GM12891 (cell line): ENCODE measurements around the gene MAIP1.
A peak's percentile ranks its signal among the peaks of the same experiment; 100 is the strongest.

ENCODE experiments used
- DNase-seq: peaks from one replicate; pipeline ENCODE4 v3.0.0; 2011; ENCODE audit warnings: low spot score; ENCODE audit not compliant: insufficient read length
- FAIRE-seq: peaks from 2 replicates; lab custom pipeline; 2011; peaks lifted over from hg19 to GRCh38; lab: Jason Lieb, UNC
- PAX5 ChIP-seq: IDR thresholded peaks from 2 replicates; pipeline ENCODE4 v1.6.1; 2011; ENCODE audit warnings: low read length, moderate library complexity, mild to moderate bottlenecking; ENCODE audit not compliant: insufficient read depth, severe bottlenecking
- POLR2A ChIP-seq: IDR thresholded peaks from 2 replicates; pipeline ENCODE4 v1.6.1; 2011; ENCODE audit warnings: low read depth, low read length, control low read depth
- POLR2AphosphoS5 ChIP-seq: IDR thresholded peaks from 2 replicates; pipeline ENCODE4 v1.6.1; 2011; ENCODE audit warnings: low read depth, low read length, control low read depth
- POU2F2 ChIP-seq: IDR thresholded peaks from 2 replicates; pipeline ENCODE4 v1.6.1; 2011; ENCODE audit warnings: low read depth, mild to moderate bottlenecking, control low read depth, low read length, moderate library complexity
- SPI1 ChIP-seq: IDR thresholded peaks from 2 replicates; pipeline ENCODE4 v1.6.1; 2011; ENCODE audit warnings: low read depth, low read length, control low read depth
- TAF1 ChIP-seq: IDR thresholded peaks from 2 replicates; pipeline ENCODE4 v1.6.1; 2011; ENCODE audit warnings: low read depth, low read length, control low read depth

Gene MAIP1

GRCh38 chr2:199984755-199985154 lies 29.4 kb downstream of the MAIP1 start:
- TF ChIP-seq POLR2AphosphoS5 (no peak), POU2F2 (no peak), PAX5 (no peak), TAF1 (no peak), POLR2A (no peak), SPI1 (no peak)
- DNase-seq (no peak), FAIRE-seq (no peak)

GRCh38 chr2:199985625-199986207 lies 30.3 kb downstream of the MAIP1 start:
- no peak for FAIRE-seq
- DNase-seq = peak; percentile 13
- TF ChIP-seq POLR2AphosphoS5 = no peak
- TF ChIP-seq SPI1 = no peak
- no peak for TF ChIP-seq TAF1
- no peak for TF ChIP-seq PAX5
- no peak for TF ChIP-seq POLR2A
- no peak for TF ChIP-seq POU2F2

- no peak for TF ChIP-seq SPI1
- no peak for TF ChIP-seq POLR2AphosphoS5
- no peak for TF ChIP-seq POLR2A
- TF ChIP-seq PAX5 = no peak
- TF ChIP-seq POU2F2 = no peak
- TF ChIP-seq TAF1 = no peak
- DNase-seq = no peak
- FAIRE-seq = no peak
Measured at GRCh38 chr2:199987586-199987985, 32.2 kb downstream of the MAIP1 start.

GRCh38 chr2:199988151-199988550 lies 32.8 kb downstream of the MAIP1 start:
- DNase-seq (no peak), FAIRE-seq (no peak)
- TF ChIP-seq TAF1 (no peak), PAX5 (no peak), POLR2AphosphoS5 (no peak)

- FAIRE-seq (no peak), DNase-seq (no peak)
- TF ChIP-seq POU2F2 (no peak), TAF1 (no peak), PAX5 (no peak), SPI1 (no peak), POLR2AphosphoS5 (no peak), POLR2A (no peak)
Measured at GRCh38 chr2:199989822-199990221, 34.4 kb downstream of the MAIP1 start.

GRCh38 chr2:199991691-199992090 lies 36.3 kb downstream of the MAIP1 start:
- FAIRE-seq = no peak
- TF ChIP-seq PAX5 = no peak
- DNase-seq = no peak

GRCh38 chr2:199992296-199992695 lies 36.9 kb downstream of the MAIP1 start:
- FAIRE-seq (no peak), DNase-seq (no peak)
- TF ChIP-seq PAX5 (no peak), TAF1 (no peak)

GRCh38 chr2:199994371-199994770 lies 39.0 kb downstream of the MAIP1 start:
- TF ChIP-seq POLR2AphosphoS5 (no peak), SPI1 (no peak), TAF1 (no peak), POU2F2 (no peak), PAX5 (no peak), POLR2A (no peak)
- no peak for FAIRE-seq
- DNase-seq = no peak

- no peak for FAIRE-seq
- TF ChIP-seq TAF1 = no peak
- no peak for TF ChIP-seq POLR2A
- TF ChIP-seq POLR2AphosphoS5 = no peak
- TF ChIP-seq POU2F2 = no peak
- TF ChIP-seq PAX5 = no peak
- no peak for TF ChIP-seq SPI1
- no peak for DNase-seq
Measured at GRCh38 chr2:199994896-199995295, 39.5 kb downstream of the MAIP1 start.

- TF ChIP-seq POU2F2 = no peak
- TF ChIP-seq SPI1 = no peak
- TF ChIP-seq TAF1 = no peak
- TF ChIP-seq PAX5 = no peak
- no peak for TF ChIP-seq POLR2AphosphoS5
- no peak for TF ChIP-seq POLR2A
- no peak for FAIRE-seq
- DNase-seq = no peak
Measured at GRCh38 chr2:199997296-199997695, 41.9 kb downstream of the MAIP1 start.
